Measurements from ENCODE around the gene MSANTD1.

- TF ChIP-seq CTCF (IDR thresholded peaks at IDR 0.05) (no peak), POLR2A (IDR thresholded peaks at IDR 0.05) (no peak)
Observed at GRCh38 chr4:3226467-3226866, 22.5 kb upstream of the MSANTD1 start.

Data from thyroid gland (tissue), 4 donors.